Measurements from ENCODE around the gene UBE2D1. TPM values are rescaled to one million over a fixed set of nuclear protein-coding genes. Genes with fewer than 3 reads are reported as not detected.
A peak's percentile ranks its signal among the peaks of the same experiment; 100 is the strongest.

UBE2D1 gene
- total and polyA plus RNA-seq, 7 experiments from 2014 or later = 11.3 to 23.8 (median 12.8) TPM

GRCh38 chr10:58348571-58349033, 13.8 kb downstream of the UBE2D1 start:
- Histone ChIP-seq H3K9me3 (ENCODE audit: control insufficient read depth in 2 of 3, low read length in 3 of 3) (no peaks in the 10 kb centered on the region), H3K27me3 (ENCODE audit: control insufficient read depth in 2 of 2, insufficient read depth in 2 of 2, low read length in 2 of 2) (no peaks in the 10 kb centered on the region), H3K27ac (ENCODE audit: low read depth, low read length) (no peak overlapping the region), H3K4me3 (ENCODE audit: low read length) (no peak overlapping the region), H3K4me1 (ENCODE audit: control insufficient read depth in 2 of 2, insufficient read depth in 2 of 2, low read length in 2 of 2) (no peaks in the 10 kb centered on the region), H3K36me3 (ENCODE audit: control insufficient read depth in 2 of 3, insufficient read depth in 3 of 3, low read length in 3 of 3) (no peaks in the 10 kb centered on the region)
- Mint-ChIP-seq H3K4me3 (no peak overlapping the region), H3K27ac (no peak overlapping the region), H3K4me1 (peaks cover 10 to 67% (median 51%) of the 10 kb centered on the region in 7 donors), H3K9me3 (peaks cover 0 to 2% (median 0%) of the 10 kb centered on the region in 11 donors), H3K27me3 (no peaks in the 10 kb centered on the region), H3K36me3 (peaks cover 7 to 30% (median 25%) of the 10 kb centered on the region in 5 donors)
- ChIA-PET CTCF (no interaction called here), POLR2A (no interaction called here)
- intact Hi-C loops (cut with micrococcal nuclease) = loop anchor here in 1 of 2 donors (2.0 kb wide), 1 partner anchor 14 kb away; the partner anchor contains the start of gene UBE2D1
- DNase-seq = no peak
- ATAC-seq = no peak

GRCh38 chr10:58350023-58350422, 15.2 kb downstream of the UBE2D1 start:
- H3K9me3 ChIP-seq (ENCODE audit: control insufficient read depth in 2 of 3, low read length in 3 of 3) = no peaks in the 10 kb centered on the region
- Mint-ChIP-seq H3K9me3 (peaks cover 0 to 2% (median 0%) of the 10 kb centered on the region in 11 donors), H3K27ac (no peak overlapping the region), H3K4me3 (no peak overlapping the region), H3K36me3 (peaks cover 7 to 30% (median 22%) of the 10 kb centered on the region in 5 donors), H3K4me1 (peaks cover 10 to 71% (median 48%) of the 10 kb centered on the region in 7 donors), H3K27me3 (no peaks in the 10 kb centered on the region)
- H3K27me3 ChIP-seq (ENCODE audit: control insufficient read depth in 2 of 2, insufficient read depth in 2 of 2, low read length in 2 of 2) = no peaks in the 10 kb centered on the region
- POLR2A ChIA-PET = no interaction called here
- intact Hi-C loops (cut with micrococcal nuclease) = no loop called here
- CTCF ChIA-PET = no interaction called here
- H3K36me3 ChIP-seq (ENCODE audit: control insufficient read depth in 2 of 3, insufficient read depth in 3 of 3, low read length in 3 of 3) = no peaks in the 10 kb centered on the region
- no peak for DNase-seq
- no peak overlapping the region for H3K4me3 ChIP-seq (ENCODE audit: low read length)
- no peak overlapping the region for H3K27ac ChIP-seq (ENCODE audit: low read depth, low read length)
- no peak for ATAC-seq
- no peaks in the 10 kb centered on the region for H3K4me1 ChIP-seq (ENCODE audit: control insufficient read depth in 2 of 2, insufficient read depth in 2 of 2, low read length in 2 of 2)

GRCh38 chr10:58350619-58351323, 16.0 kb downstream of the UBE2D1 start:
- intact Hi-C loops (cut with micrococcal nuclease) = no loop called here
- H3K9me3 ChIP-seq (ENCODE audit: control insufficient read depth in 2 of 3, low read length in 3 of 3) = no peaks in the 10 kb centered on the region
- CTCF ChIA-PET = no interaction called here
- Mint-ChIP-seq H3K27ac (no peak overlapping the region), H3K36me3 (peaks cover 7 to 26% (median 17%) of the 10 kb centered on the region in 5 donors), H3K27me3 (no peaks in the 10 kb centered on the region), H3K9me3 (peaks cover 0 to 2% (median 0%) of the 10 kb centered on the region in 11 donors), H3K4me1 (peaks cover 10 to 74% (median 50%) of the 10 kb centered on the region in 7 donors), H3K4me3 (no peak overlapping the region)
- POLR2A ChIA-PET = interaction anchor here (0.8 kb wide), 1 partner anchor 32 kb away, joined by 3 read pairs; no protein-coding TSS in a partner anchor
- DNase-seq = no peak
- ATAC-seq = peak; percentile 65
- H3K4me1 ChIP-seq (ENCODE audit: control insufficient read depth in 2 of 2, insufficient read depth in 2 of 2, low read length in 2 of 2) = no peaks in the 10 kb centered on the region
- no peak overlapping the region for H3K27ac ChIP-seq (ENCODE audit: low read depth, low read length)
- no peaks in the 10 kb centered on the region for H3K36me3 ChIP-seq (ENCODE audit: control insufficient read depth in 2 of 3, insufficient read depth in 3 of 3, low read length in 3 of 3)
- H3K27me3 ChIP-seq (ENCODE audit: control insufficient read depth in 2 of 2, insufficient read depth in 2 of 2, low read length in 2 of 2) = no peaks in the 10 kb centered on the region
- H3K4me3 ChIP-seq (ENCODE audit: low read length) = no peak overlapping the region

GRCh38 chr10:58351616-58352578, 17.1 kb downstream of the UBE2D1 start:
- intact Hi-C loops (cut with micrococcal nuclease) = no loop called here
- ATAC-seq (no peak), DNase-seq (no peak)
- Mint-ChIP-seq H3K4me3 (no peak overlapping the region), H3K9me3 (no peaks in the 10 kb centered on the region), H3K27ac (no peak overlapping the region), H3K4me1 (peaks cover 10 to 77% (median 49%) of the 10 kb centered on the region in 7 donors), H3K36me3 (peaks cover 0 to 17% (median 9%) of the 10 kb centered on the region in 5 donors), H3K27me3 (no peaks in the 10 kb centered on the region)
- no peaks in the 10 kb centered on the region for H3K9me3 ChIP-seq (ENCODE audit: control insufficient read depth in 2 of 3, low read length in 3 of 3)
- H3K27me3 ChIP-seq (ENCODE audit: control insufficient read depth in 2 of 2, insufficient read depth in 2 of 2, low read length in 2 of 2) = no peaks in the 10 kb centered on the region
- CTCF ChIA-PET = no interaction called here
- no peak overlapping the region for H3K27ac ChIP-seq (ENCODE audit: low read depth, low read length)
- POLR2A ChIA-PET = no interaction called here
- H3K36me3 ChIP-seq (ENCODE audit: control insufficient read depth in 2 of 3, insufficient read depth in 3 of 3, low read length in 3 of 3) = no peaks in the 10 kb centered on the region
- no peak overlapping the region for H3K4me3 ChIP-seq (ENCODE audit: low read length)
- peaks cover 0 to 5% of the 10 kb centered on the region in 2 donors for H3K4me1 ChIP-seq (ENCODE audit: control insufficient read depth in 2 of 2, insufficient read depth in 2 of 2, low read length in 2 of 2)

GRCh38 chr10:58352956-58353610, 18.3 kb downstream of the UBE2D1 start:
- no peak overlapping the region for H3K4me3 ChIP-seq (ENCODE audit: low read length)
- ATAC-seq = no peak
- Mint-ChIP-seq H3K4me3 (no peak overlapping the region), H3K36me3 (peaks cover 0 to 6% (median 0%) of the 10 kb centered on the region in 5 donors), H3K9me3 (no peaks in the 10 kb centered on the region), H3K27ac (no peak overlapping the region), H3K27me3 (no peaks in the 10 kb centered on the region), H3K4me1 (peaks cover 10 to 75% (median 45%) of the 10 kb centered on the region in 7 donors)
- H3K4me1 ChIP-seq (ENCODE audit: control insufficient read depth in 2 of 2, insufficient read depth in 2 of 2, low read length in 2 of 2) = peaks cover 0 to 5% of the 10 kb centered on the region in 2 donors
- no peaks in the 10 kb centered on the region for H3K9me3 ChIP-seq (ENCODE audit: control insufficient read depth in 2 of 3, low read length in 3 of 3)
- no peaks in the 10 kb centered on the region for H3K27me3 ChIP-seq (ENCODE audit: control insufficient read depth in 2 of 2, insufficient read depth in 2 of 2, low read length in 2 of 2)
- no peak overlapping the region for H3K27ac ChIP-seq (ENCODE audit: low read depth, low read length)
- no peaks in the 10 kb centered on the region for H3K36me3 ChIP-seq (ENCODE audit: control insufficient read depth in 2 of 3, insufficient read depth in 3 of 3, low read length in 3 of 3)
- no peak for DNase-seq
- ChIA-PET CTCF (interaction anchor here (1.1 kb wide), 1 partner anchor 32 kb away, joined by 3 read pairs; the partner anchor contains the start of gene TFAM), POLR2A (interaction anchor here (0.8 kb wide), 1 partner anchor 32 kb away, joined by 3 read pairs; the partner anchor contains the start of gene TFAM)
- intact Hi-C loops (cut with micrococcal nuclease) = no loop called here

- H3K9me3 ChIP-seq (ENCODE audit: control insufficient read depth in 2 of 3, low read length in 3 of 3) = no peaks in the 10 kb centered on the region
- H3K27ac ChIP-seq (ENCODE audit: low read depth, low read length) = no peak overlapping the region
- no peak for ATAC-seq
- peaks cover 0 to 4% (median 0%) of the 10 kb centered on the region in 5 donors for H3K36me3 Mint-ChIP-seq
- no peaks in the 10 kb centered on the region for H3K27me3 Mint-ChIP-seq
- ChIA-PET CTCF (no interaction called here), POLR2A (no interaction called here)
- peaks cover 0 to 23% of the 10 kb centered on the region in 2 donors for H3K4me1 ChIP-seq (ENCODE audit: control insufficient read depth in 2 of 2, insufficient read depth in 2 of 2, low read length in 2 of 2)
- peak overlapping the region in 2 of 9 donors; percentile 5 to 9 for H3K27ac Mint-ChIP-seq
- H3K4me1 Mint-ChIP-seq = peaks cover 18 to 76% (median 44%) of the 10 kb centered on the region in 7 donors
- DNase-seq = no peak
- H3K9me3 Mint-ChIP-seq = no peaks in the 10 kb centered on the region
- H3K27me3 ChIP-seq (ENCODE audit: control insufficient read depth in 2 of 2, insufficient read depth in 2 of 2, low read length in 2 of 2) = no peaks in the 10 kb centered on the region
- intact Hi-C loops (cut with micrococcal nuclease) = no loop called here
- peak overlapping the region in 1 of 10 donors; percentile 20 for H3K4me3 Mint-ChIP-seq
- H3K4me3 ChIP-seq (ENCODE audit: low read length) = no peak overlapping the region
- no peaks in the 10 kb centered on the region for H3K36me3 ChIP-seq (ENCODE audit: control insufficient read depth in 2 of 3, insufficient read depth in 3 of 3, low read length in 3 of 3)
These were observed 21.9 kb downstream of the UBE2D1 start for GRCh38 chr10:58356756-58357155.

All from naive thymus-derived CD4-positive, alpha-beta T cell (primary cell).